GM23248 (cell line): ENCODE data around the gene QRFP.

Experiments
- EZH2 ChIP-seq: fragments of 200-600 bp; sonication (generic); IDR thresholded peaks from 2 replicates; pipeline ENCODE4 v1.6.1; 2018; ENCODE audit warnings: antibody characterized with exemption, mild to moderate bottlenecking; ENCODE audit not compliant: insufficient read depth, poor library complexity, severe bottlenecking
- EZH2phosphoT487 ChIP-seq: fragments of 200-600 bp; sonication (generic); IDR thresholded peaks from 2 replicates; pipeline ENCODE4 v1.6.1; 2018; ENCODE audit warnings: antibody characterized with exemption, moderate library complexity, mild to moderate bottlenecking, low read depth; ENCODE audit not compliant: insufficient read depth

GRCh38 chr9:130934246-130934645 is 37.6 kb upstream of the QRFP start:
- no peak for TF ChIP-seq EZH2
- TF ChIP-seq EZH2phosphoT487, result no peak
